SK-N-SH treated with all-trans-retinoic acid at 6 μM for 48 hours (cell line): ENCODE measurements around the gene LCE1E.

Experiments used
- ATAC-seq: fragments of 200-7000 bp; cut with Tn5 transposase; 3 replicates; pipeline ENCODE4 v1.9.1; 2020; ENCODE audit warnings: mild to moderate bottlenecking, moderate library complexity
- ARNTL ChIP-seq: fragments of 450-650 bp; formaldehyde crosslinking; IDR thresholded peaks from 2 replicates; pipeline ENCODE4 v1.5.0; 2020; ENCODE audit warnings: low read depth, mild to moderate bottlenecking, moderate library complexity, borderline replicate concordance
- BACH2 ChIP-seq: fragments of 250-450 bp; sonication (Bioruptor Pico); IDR thresholded peaks from 2 replicates; pipeline ENCODE4 v1.9.0; 2021; ENCODE audit warnings: mild to moderate bottlenecking, borderline replicate concordance
- ESRRG ChIP-seq: fragments of 250-450 bp; sonication (Bioruptor Pico); IDR thresholded peaks from 2 replicates; pipeline ENCODE4 v1.6.1; 2021; ENCODE audit warnings: mild to moderate bottlenecking
- GLIS3 ChIP-seq: fragments of 250-450 bp; sonication (Bioruptor Pico); IDR thresholded peaks from 2 replicates; pipeline ENCODE4 v1.5.0; 2020; ENCODE audit warnings: mild to moderate bottlenecking, moderate library complexity
- ISL1 ChIP-seq: fragments of 250-450 bp; sonication (Bioruptor Pico); IDR thresholded peaks from 2 replicates; pipeline ENCODE4 v2.1.2; 2022; ENCODE audit warnings: mild to moderate bottlenecking, moderate library complexity
- OSR1 ChIP-seq: fragments of 250-450 bp; sonication (Bioruptor Pico); IDR thresholded peaks from 2 replicates; pipeline ENCODE4 v1.8.0; 2022; ENCODE audit warnings: moderate library complexity, mild to moderate bottlenecking, inconsistent platforms
- PATZ1 ChIP-seq: fragments of 250-450 bp; sonication (Bioruptor Pico); IDR thresholded peaks from 2 replicates; pipeline ENCODE4 v1.8.0; 2020; ENCODE audit warnings: mild to moderate bottlenecking, moderate library complexity, borderline replicate concordance
- POU6F1 ChIP-seq: fragments of 250-450 bp; sonication (Bioruptor Pico); IDR thresholded peaks from 2 replicates; pipeline ENCODE4 v1.8.0; 2021; ENCODE audit warnings: low read depth, mild to moderate bottlenecking, moderate library complexity, borderline replicate concordance
- PPARA ChIP-seq: fragments of 250-450 bp; sonication (Bioruptor Pico); IDR thresholded peaks from 2 replicates; pipeline ENCODE4 v1.5.0; 2020; ENCODE audit warnings: mild to moderate bottlenecking, borderline replicate concordance
- RARB ChIP-seq: fragments of 250-450 bp; sonication (Bioruptor Pico); IDR thresholded peaks from 2 replicates; pipeline ENCODE4 v1.8.0; 2021; ENCODE audit warnings: mild to moderate bottlenecking, moderate library complexity
- SNAI2 ChIP-seq: fragments of 250-450 bp; sonication (Bioruptor Pico); IDR thresholded peaks from 2 replicates; pipeline ENCODE4 v1.5.0; 2020; ENCODE audit warnings: mild to moderate bottlenecking, moderate library complexity
- TCF4 ChIP-seq: fragments of 250-450 bp; sonication (Bioruptor Pico); IDR thresholded peaks from 2 replicates; pipeline ENCODE4 v1.8.0; 2021; ENCODE audit warnings: mild to moderate bottlenecking, moderate library complexity, borderline replicate concordance
- TOX ChIP-seq: fragments of 250-450 bp; sonication (Bioruptor Pico); IDR thresholded peaks from 2 replicates; pipeline ENCODE4 v1.8.0; 2021; ENCODE audit warnings: mild to moderate bottlenecking, moderate library complexity, borderline replicate concordance
- TSHZ2 ChIP-seq: fragments of 250-450 bp; sonication (Bioruptor Pico); IDR thresholded peaks from 2 replicates; pipeline ENCODE4 v1.5.0; 2020; ENCODE audit warnings: mild to moderate bottlenecking, moderate library complexity
- ZFP3 ChIP-seq: fragments of 250-450 bp; sonication (Bioruptor Pico); IDR thresholded peaks from 2 replicates; pipeline ENCODE4 v1.5.0; 2020; ENCODE audit warnings: mild to moderate bottlenecking, moderate library complexity
- ZNF565 ChIP-seq: fragments of 450-650 bp; formaldehyde crosslinking; conservative IDR thresholded peaks from 2 replicates; pipeline ENCODE4 v1.5.0; 2020; ENCODE audit warnings: low read depth, mild to moderate bottlenecking, moderate library complexity
- ZNF70 ChIP-seq: fragments of 450-650 bp; formaldehyde crosslinking; IDR thresholded peaks from 2 replicates; pipeline ENCODE4 v1.5.0; 2020; ENCODE audit warnings: mild to moderate bottlenecking, moderate library complexity
- ZNF8 ChIP-seq: fragments of 450-650 bp; formaldehyde crosslinking; IDR thresholded peaks from 2 replicates; pipeline ENCODE4 v1.5.0; 2020; ENCODE audit warnings: mild to moderate bottlenecking, moderate library complexity

Gene LCE1E

GRCh38 chr1:152745289-152745704, 40.8 kb upstream of the LCE1E start:
- peak; percentile 64 for ATAC-seq
- TF ChIP-seq TSHZ2 (no peak), ZNF565 (CRISPR knock-in tag) (no peak), TCF4 (CRISPR knock-in tag) (no peak), SNAI2 (no peak), PPARA (no peak), RARB (CRISPR knock-in tag) (no peak), OSR1 (CRISPR knock-in tag) (no peak), TOX (CRISPR knock-in tag) (no peak)

GRCh38 chr1:152745765-152746444, 40.2 kb upstream of the LCE1E start:
- TF ChIP-seq ZNF565 (CRISPR knock-in tag) (no peak), ESRRG (CRISPR knock-in tag) (no peak)

DNA sequence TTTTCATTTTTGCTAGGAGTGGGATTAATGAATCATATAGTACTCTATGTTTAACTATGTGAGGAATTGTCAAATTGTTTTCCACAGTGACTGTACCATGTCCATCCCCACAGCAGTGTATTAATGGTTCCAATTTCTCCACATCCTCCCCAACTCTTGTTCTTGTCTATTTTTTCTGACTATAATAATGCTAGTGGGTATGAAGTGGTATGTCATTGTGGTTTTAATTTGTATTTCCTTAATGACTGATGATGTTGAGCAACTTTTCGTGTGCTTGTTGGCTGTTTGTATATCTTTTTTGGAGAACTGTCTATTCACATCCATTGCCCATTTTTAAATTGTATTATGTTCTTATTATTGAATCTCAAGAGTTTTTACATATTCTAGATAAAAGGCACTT, 38.2 kb upstream of the LCE1E start:
- TF ChIP-seq ZNF70 (CRISPR knock-in tag) (no peak), PPARA (no peak), SNAI2 (no peak), RARB (CRISPR knock-in tag) (no peak), TSHZ2 (no peak), BACH2 (CRISPR knock-in tag) (no peak), PATZ1 (CRISPR knock-in tag) (no peak), ISL1 (CRISPR knock-in tag) (no peak), ESRRG (CRISPR knock-in tag) (no peak), ARNTL (CRISPR knock-in tag) (no peak), POU6F1 (no peak), TOX (CRISPR knock-in tag) (no peak), ZFP3 (CRISPR knock-in tag) (no peak), TCF4 (CRISPR knock-in tag) (no peak), ZNF8 (no peak), GLIS3 (CRISPR knock-in tag) (no peak)
- ATAC-seq = no peak

More at GRCh38 chr1:152745765-152746444, 40.2 kb upstream of the LCE1E start:
- ATAC-seq = no peak

GRCh38 chr1:152752225-152752624, 33.8 kb upstream of the LCE1E start:
- TF ChIP-seq OSR1 (CRISPR knock-in tag) (no peak), ZNF70 (CRISPR knock-in tag) (no peak)
- no peak for ATAC-seq
